Astrocyte (in vitro differentiated cells and primary cell): ENCODE results near the gene MIA. TPM values are rescaled to one million over a fixed set of nuclear protein-coding genes. Genes with fewer than 3 reads are reported as not detected.

Source experiments
- DNase-seq: peaks from one replicate; pipeline ENCODE4 v3.0.0-alpha.2; 2010; ENCODE audit warnings: low read depth
- FAIRE-seq: peaks from 2 replicates; lab custom pipeline; 2011; peaks lifted over from hg19 to GRCh38; lab: Jason Lieb, UNC
- H2AFZ ChIP-seq: 2 replicates; pipeline ENCODE4 v1.6.0; 2012; ENCODE audit warnings: low read depth, low read length, inconsistent platforms
- H3K27ac ChIP-seq: 2 replicates; pipeline ENCODE4 v1.5.1; 2011; ENCODE audit warnings: low read depth, low read length, inconsistent platforms
- H3K27me3 ChIP-seq: 2 replicates; pipeline ENCODE4 v1.6.0; 2011; ENCODE audit warnings: low read length, inconsistent platforms; ENCODE audit not compliant: insufficient read depth
- H3K36me3 ChIP-seq: 2 replicates; pipeline ENCODE4 v1.5.1; 2011; ENCODE audit warnings: low read length, inconsistent platforms; ENCODE audit not compliant: insufficient read depth
- H3K4me1 ChIP-seq: 2 replicates; pipeline ENCODE4 v1.5.1; 2011; ENCODE audit warnings: low read length, inconsistent platforms; ENCODE audit not compliant: insufficient read depth
- H3K4me2 ChIP-seq: 2 replicates; pipeline ENCODE4 v1.6.0; 2012; ENCODE audit warnings: low read length, inconsistent platforms
- H3K4me3 ChIP-seq: 2 replicates; pipeline ENCODE4 v1.5.1; 2011; ENCODE audit warnings: low read depth, mild to moderate bottlenecking, low read length, inconsistent platforms; ENCODE audit not compliant: insufficient read depth
- H3K79me2 ChIP-seq: 2 replicates; pipeline ENCODE4 v1.6.0; 2012; ENCODE audit warnings: mild to moderate bottlenecking, low read length, inconsistent platforms; ENCODE audit not compliant: insufficient read depth
- H3K9ac ChIP-seq: 2 replicates; pipeline ENCODE4 v1.6.0; 2012; ENCODE audit warnings: mild to moderate bottlenecking, low read length, inconsistent platforms
- H3K9me3 ChIP-seq: 2 replicates; pipeline ENCODE4 v1.5.1; 2012; ENCODE audit warnings: low read depth, mild to moderate bottlenecking, low read length, inconsistent platforms; ENCODE audit not compliant: insufficient read depth
- H4K20me1 ChIP-seq: 2 replicates; pipeline ENCODE4 v1.6.0; 2012; ENCODE audit warnings: low read length, inconsistent platforms; ENCODE audit not compliant: insufficient read depth
- H3K27ac Mint-ChIP-seq: one replicate; pipeline ENCODE4 v1.8.0; 2021; ENCODE audit warnings: mild to moderate bottlenecking, mixed read lengths; ENCODE audit not compliant: unreplicated experiment
- H3K27me3 Mint-ChIP-seq: one replicate; pipeline ENCODE4 v1.8.0; 2021; ENCODE audit warnings: low read depth, mixed read lengths; ENCODE audit not compliant: unreplicated experiment
- H3K36me3 Mint-ChIP-seq: one replicate; pipeline ENCODE4 v1.8.0; 2021; ENCODE audit warnings: low read depth, mixed read lengths; ENCODE audit not compliant: unreplicated experiment
- H3K4me1 Mint-ChIP-seq: one replicate; pipeline ENCODE4 v1.8.0; 2021; ENCODE audit warnings: low read depth, mixed read lengths; ENCODE audit not compliant: unreplicated experiment
- H3K4me3 Mint-ChIP-seq: one replicate; pipeline ENCODE4 v1.8.0; 2021; ENCODE audit warnings: mild to moderate bottlenecking, moderate library complexity, mixed read lengths; ENCODE audit not compliant: unreplicated experiment
- H3K9me3 Mint-ChIP-seq: one replicate; pipeline ENCODE4 v1.8.0; 2021; ENCODE audit warnings: mild to moderate bottlenecking, mixed read lengths; ENCODE audit not compliant: unreplicated experiment
- EZH2 ChIP-seq: IDR thresholded peaks from 2 replicates; pipeline ENCODE4 v1.6.1; 2012; ENCODE audit warnings: mild to moderate bottlenecking, low read length, inconsistent platforms; ENCODE audit not compliant: insufficient read depth
- total RNA-seq: library from RNA; stranded (reverse); gene quantifications from 2 replicates; pipeline ENCODE4 v1.2.1, GENCODE V29; 2021
- TF ChIP-seq, protein P1 (sequence below): IDR thresholded peaks from 2 replicates; pipeline ENCODE4 v1.5.1; 2011; ENCODE audit warnings: low read depth, mild to moderate bottlenecking, inconsistent platforms, low read length, moderate library complexity; ENCODE audit not compliant: insufficient read depth

The MIA gene
- total RNA-seq, 1 donor from 2014 or later, result 2.5 TPM

DNA sequence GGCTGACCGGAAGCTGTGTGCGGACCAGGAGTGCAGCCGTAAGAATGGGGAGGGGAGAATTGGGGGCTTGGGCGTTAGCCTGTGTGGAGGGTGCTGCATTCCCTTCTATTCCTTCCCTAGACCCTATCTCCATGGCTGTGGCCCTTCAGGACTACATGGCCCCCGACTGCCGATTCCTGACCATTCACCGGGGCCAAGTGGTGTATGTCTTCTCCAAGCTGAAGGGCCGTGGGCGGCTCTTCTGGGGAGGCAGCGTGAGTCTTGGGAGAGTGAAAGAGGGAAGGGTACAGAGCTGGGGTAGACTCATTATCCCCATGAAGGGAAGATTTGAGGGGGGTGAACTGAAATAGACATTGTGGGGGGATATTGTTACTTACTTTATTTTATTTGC is 306 bp downstream of the MIA start:
- peaks cover 22% of the 10 kb centered on the region for H3K4me1 ChIP-seq
- no peak overlapping the region for H3K4me2 ChIP-seq
- Mint-ChIP-seq H3K27ac (peak overlapping the region; percentile 53), H3K4me1 (peaks cover 10% of the 10 kb centered on the region), H3K36me3 (peaks cover 13% of the 10 kb centered on the region), H3K9me3 (peaks cover 3% of the 10 kb centered on the region), H3K27me3 (no peaks in the 10 kb centered on the region), H3K4me3 (no peak overlapping the region)
- H4K20me1 ChIP-seq, result peaks cover 2% of the 10 kb centered on the region
- no peak overlapping the region for H2AFZ ChIP-seq
- no peaks in the 10 kb centered on the region for H3K79me2 ChIP-seq
- TF ChIP-seq EZH2, result no peak
- TF ChIP-seq, protein P1, sequence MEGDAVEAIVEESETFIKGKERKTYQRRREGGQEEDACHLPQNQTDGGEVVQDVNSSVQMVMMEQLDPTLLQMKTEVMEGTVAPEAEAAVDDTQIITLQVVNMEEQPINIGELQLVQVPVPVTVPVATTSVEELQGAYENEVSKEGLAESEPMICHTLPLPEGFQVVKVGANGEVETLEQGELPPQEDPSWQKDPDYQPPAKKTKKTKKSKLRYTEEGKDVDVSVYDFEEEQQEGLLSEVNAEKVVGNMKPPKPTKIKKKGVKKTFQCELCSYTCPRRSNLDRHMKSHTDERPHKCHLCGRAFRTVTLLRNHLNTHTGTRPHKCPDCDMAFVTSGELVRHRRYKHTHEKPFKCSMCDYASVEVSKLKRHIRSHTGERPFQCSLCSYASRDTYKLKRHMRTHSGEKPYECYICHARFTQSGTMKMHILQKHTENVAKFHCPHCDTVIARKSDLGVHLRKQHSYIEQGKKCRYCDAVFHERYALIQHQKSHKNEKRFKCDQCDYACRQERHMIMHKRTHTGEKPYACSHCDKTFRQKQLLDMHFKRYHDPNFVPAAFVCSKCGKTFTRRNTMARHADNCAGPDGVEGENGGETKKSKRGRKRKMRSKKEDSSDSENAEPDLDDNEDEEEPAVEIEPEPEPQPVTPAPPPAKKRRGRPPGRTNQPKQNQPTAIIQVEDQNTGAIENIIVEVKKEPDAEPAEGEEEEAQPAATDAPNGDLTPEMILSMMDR, result no peak
- no peak overlapping the region for H3K27ac ChIP-seq
- H3K9me3 ChIP-seq, result no peaks in the 10 kb centered on the region
- DNase-seq (no peak), FAIRE-seq (no peak)
- H3K4me3 ChIP-seq, result no peak overlapping the region
- no peak overlapping the region for H3K9ac ChIP-seq
- H3K27me3 ChIP-seq, result no peaks in the 10 kb centered on the region
- H3K36me3 ChIP-seq, result no peaks in the 10 kb centered on the region

DNA sequence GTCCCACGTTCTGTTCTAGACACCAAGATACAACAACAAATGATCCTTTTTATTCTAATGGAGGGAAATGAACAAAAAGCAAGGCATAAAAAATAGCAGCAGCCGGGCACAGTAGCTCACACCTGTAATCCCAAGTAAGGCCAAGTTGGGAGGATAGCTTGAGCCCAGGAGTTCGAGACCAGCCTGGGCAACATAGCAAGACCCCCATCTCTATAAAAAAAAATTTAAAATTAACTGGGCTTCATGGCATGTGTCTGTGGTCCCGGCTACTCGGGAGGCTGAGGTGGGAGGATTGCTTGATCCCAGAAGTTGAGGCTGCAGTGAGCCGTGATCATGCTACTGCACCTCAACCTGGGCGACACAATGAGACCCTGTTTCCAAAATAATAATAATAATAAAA is 1.0 kb downstream of the MIA start:
- Histone ChIP-seq H3K27me3 (no peaks in the 10 kb centered on the region), H3K9ac (no peak overlapping the region), H3K4me1 (peaks cover 22% of the 10 kb centered on the region), H3K27ac (no peak overlapping the region), H3K79me2 (no peaks in the 10 kb centered on the region), H3K9me3 (no peaks in the 10 kb centered on the region), H2AFZ (no peak overlapping the region), H3K36me3 (no peaks in the 10 kb centered on the region), H3K4me2 (no peak overlapping the region), H4K20me1 (peaks cover 2% of the 10 kb centered on the region), H3K4me3 (no peak overlapping the region)
- peak overlapping the region; percentile 68 for H3K4me3 Mint-ChIP-seq
- H3K36me3 Mint-ChIP-seq, result peaks cover 8% of the 10 kb centered on the region
- DNase-seq (no peak), FAIRE-seq (no peak)
- no peak for TF ChIP-seq EZH2
- TF ChIP-seq, protein P1, result no peak
- no peak overlapping the region for H3K27ac Mint-ChIP-seq
- no peaks in the 10 kb centered on the region for H3K9me3 Mint-ChIP-seq
- no peaks in the 10 kb centered on the region for H3K27me3 Mint-ChIP-seq
- H3K4me1 Mint-ChIP-seq, result peaks cover 10% of the 10 kb centered on the region

DNA sequence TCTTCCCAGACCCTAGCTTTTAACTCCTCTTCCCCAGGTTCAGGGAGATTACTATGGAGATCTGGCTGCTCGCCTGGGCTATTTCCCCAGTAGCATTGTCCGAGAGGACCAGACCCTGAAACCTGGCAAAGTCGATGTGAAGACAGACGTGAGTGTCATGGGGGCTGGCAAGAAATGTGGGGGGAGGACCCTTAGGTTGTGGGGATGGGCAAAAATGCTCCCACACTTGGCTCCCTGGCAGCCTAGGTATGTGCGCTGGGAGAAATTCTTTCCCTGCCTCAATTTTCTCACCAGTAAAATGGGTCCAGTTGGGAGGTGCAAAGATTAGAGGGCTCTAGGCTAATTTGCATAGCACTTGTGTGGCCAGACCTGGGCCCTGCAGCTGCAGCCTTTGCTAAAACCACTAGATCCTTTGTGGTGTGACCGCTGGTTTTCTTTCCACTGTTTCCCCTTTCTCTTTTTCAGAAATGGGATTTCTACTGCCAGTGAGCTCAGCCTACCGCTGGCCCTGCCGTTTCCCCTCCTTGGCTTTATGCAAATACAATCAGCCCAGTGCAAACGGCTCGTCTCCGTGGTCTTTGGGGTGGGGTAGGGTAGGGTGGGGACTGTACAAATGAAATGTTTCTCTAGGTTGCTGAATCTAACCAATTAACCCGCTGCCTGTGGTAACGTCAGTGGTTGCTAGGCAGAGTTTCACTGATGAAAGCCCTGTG is 1.8 kb downstream of the MIA start:
- peak; percentile 81 for DNase-seq
- Histone ChIP-seq H4K20me1 (peaks cover 2% of the 10 kb centered on the region), H3K79me2 (no peaks in the 10 kb centered on the region), H3K27ac (peak overlapping the region; percentile 96), H3K9ac (peak overlapping the region; percentile 91), H3K4me2 (peak overlapping the region; percentile 99), H3K9me3 (no peaks in the 10 kb centered on the region), H3K27me3 (no peaks in the 10 kb centered on the region), H3K4me3 (peak overlapping the region; percentile 81), H3K4me1 (peaks cover 22% of the 10 kb centered on the region), H2AFZ (peak overlapping the region; percentile 93), H3K36me3 (no peaks in the 10 kb centered on the region)
- Mint-ChIP-seq H3K4me1 (peaks cover 10% of the 10 kb centered on the region), H3K36me3 (peaks cover 5% of the 10 kb centered on the region), H3K27me3 (no peaks in the 10 kb centered on the region), H3K4me3 (peak overlapping the region; percentile 89), H3K9me3 (no peaks in the 10 kb centered on the region), H3K27ac (peak overlapping the region; percentile 98)
- no peak for FAIRE-seq
- TF ChIP-seq, protein P1, result no peak
- no peak for TF ChIP-seq EZH2
